Liver (tissue), 5 donors: Measurements from ENCODE around the gene KIN. TPM values are rescaled to one million over a fixed set of nuclear protein-coding genes. Genes with fewer than 3 reads are reported as not detected.

ENCODE experiments used
- ATF3 ChIP-seq: IDR thresholded peaks from 2 replicates; pipeline ENCODE4 v1.6.1; 2016; ENCODE audit warnings: antibody characterized with exemption
- JUND ChIP-seq, 2 donors: IDR thresholded peaks; 2 replicates each; pipeline ENCODE4 v1.6.1; 2016; ENCODE audit warnings: antibody characterized with exemption in 2 of 2
- SP1 ChIP-seq: IDR thresholded peaks from 2 replicates; pipeline ENCODE4 v1.6.1; 2018; ENCODE audit warnings: antibody characterized with exemption, mild to moderate bottlenecking
- polyA plus RNA-seq, 2 donors: library from polyadenylated mRNA; stranded (reverse) in 1 of 2; unstranded in 1 of 2; fragments of 200-250 nt in 1 of 2; fragments of >200 nt in 1 of 2; fragmentation: Nextera tagmentation in 1 of 2; extraction: Ambion mirVana in 1 of 2; gene quantifications; one replicate each; pipeline versions ENCODE4 v1.2.1 to v1.2.3, GENCODE V29; 2013 to 2015
- total RNA-seq, 2 donors: library from RNA; depleted of rRNA; stranded (reverse); fragments of >200 nt; gene quantifications; one replicate each; pipeline ENCODE4 v1.2.3, GENCODE V29; 2014
- donor health status: healthy.
- donor health status: healthy.
- donor health status: healthy.

KIN gene
- total and polyA plus RNA-seq, 4 donors, result 2.4 to 3.8 (median 3.1) TPM

- TF ChIP-seq SP1 (peak; percentile 34), ATF3 (no peak), JUND (IDR thresholded peaks at IDR 0.05) (no peak)
These were observed 86.5 kb downstream of the KIN start (continued) for GRCh38 chr10:7701158-7701742.

Other genes starting within 250 kb of the KIN start
- 1 to 10 TPM; 1.3 TPM for gene ITIH5, start 121.0 kb downstream of the KIN start, total RNA-seq
- gene ITIH5, start 121.0 kb downstream of the KIN start, polyA plus RNA-seq, result under 1 TPM; 0.60 to 0.71 TPM
- gene ITIH2, start 84.7 kb downstream of the KIN start, total RNA-seq, result 1,000 to 10,000 TPM in 1 of 2 donors, 100 to 1,000 TPM in 1; 598 to 1,345 TPM
- gene ITIH2, start 84.7 kb downstream of the KIN start, polyA plus RNA-seq, result 100 to 1,000 TPM; 261 to 467 TPM
- 100 to 1,000 TPM; 133 to 201 TPM for gene ATP5F1C, start 184 bp upstream of the KIN start, total RNA-seq
- gene ATP5F1C, start 184 bp upstream of the KIN start, polyA plus RNA-seq, result 100 to 1,000 TPM; 208 to 262 TPM
- gene TAF3, start 30.5 kb upstream of the KIN start, total RNA-seq, result 1 to 10 TPM; 1.9 TPM
- gene TAF3, start 30.5 kb upstream of the KIN start, polyA plus RNA-seq, result 1 to 10 TPM; 1.5 to 3.6 TPM